ENCODE data around the gene OARD1.
A peak's percentile ranks its signal among the peaks of the same experiment; 100 is the strongest.
"Not testable (repeated sequence)": the region's sequence is repeated elsewhere in the genome, so short reads cannot be mapped to it uniquely, and the experiment has no call there.

Gene OARD1

DNA sequence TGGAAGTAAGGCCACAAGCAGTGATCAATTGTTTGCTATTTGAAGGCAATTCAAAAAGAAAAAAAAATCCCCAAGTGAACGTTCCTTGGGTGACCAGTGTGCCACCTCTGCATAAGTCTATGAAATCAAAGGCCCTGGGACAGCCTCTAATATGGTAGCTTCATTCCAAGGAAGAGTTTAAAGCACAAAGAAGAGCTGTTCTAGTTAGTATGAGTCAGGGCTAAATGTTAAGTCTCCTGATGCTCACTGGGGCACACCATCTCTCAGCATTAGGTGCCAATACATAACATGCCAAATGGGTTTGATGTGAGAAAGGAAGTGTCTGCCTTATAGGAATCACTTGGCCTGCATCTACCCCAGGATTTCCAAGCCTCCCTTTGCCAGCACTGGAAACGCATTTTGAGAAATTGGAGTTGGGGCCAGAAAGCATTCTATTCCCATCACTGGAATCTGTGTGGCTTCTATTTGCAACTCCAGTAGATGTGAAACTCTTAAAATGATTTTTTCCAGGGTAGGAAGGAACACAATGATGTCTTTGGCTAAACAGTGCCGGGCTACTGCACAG is 46.1 kb downstream of the OARD1 start:
- no peak for DNase-seq

DNA sequence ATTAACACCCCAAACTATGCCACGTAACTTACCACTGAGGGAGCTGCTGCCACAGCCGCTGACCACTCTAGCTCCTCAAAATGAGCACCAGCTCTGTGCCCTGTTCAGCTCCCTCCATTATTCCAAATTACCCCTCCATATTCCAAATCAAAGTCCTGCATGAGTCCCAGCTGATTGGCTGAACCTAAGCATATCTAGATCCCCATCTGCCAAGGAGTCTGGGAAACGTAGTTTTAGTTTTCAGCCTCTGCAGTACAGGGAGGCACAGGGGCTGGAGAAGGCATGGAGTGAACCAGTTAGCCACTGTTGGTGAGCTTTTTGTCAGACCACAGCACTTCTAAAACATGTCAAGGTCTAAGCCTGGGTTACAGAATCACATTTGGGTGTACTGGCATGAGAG is 49.0 kb downstream of the OARD1 start:
- peak; percentile 31 for DNase-seq

- no peak for DNase-seq
These were observed 49.9 kb downstream of the OARD1 start for GRCh38 chr6:41022294-41022693.

DNA sequence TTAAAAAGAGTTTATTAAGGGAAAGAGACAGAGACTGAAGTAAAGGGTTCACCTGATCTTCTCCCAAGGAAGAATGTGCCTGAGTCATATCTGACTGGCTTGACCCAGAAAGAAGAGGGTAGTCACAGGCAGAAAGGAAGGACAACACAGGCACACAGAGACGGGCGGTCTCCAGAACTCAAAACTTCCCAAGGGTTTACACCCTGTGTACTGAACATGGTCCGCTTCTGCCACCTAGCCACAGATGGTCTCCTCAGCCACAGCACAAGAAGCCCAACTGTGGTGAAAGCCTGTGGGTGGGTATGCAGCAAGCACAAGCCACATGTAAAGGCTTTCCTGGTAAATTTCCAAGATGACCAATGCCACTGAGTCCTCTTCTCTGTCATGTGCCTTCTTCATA is 50.3 kb downstream of the OARD1 start:
- peak; percentile 50 for DNase-seq

DNA sequence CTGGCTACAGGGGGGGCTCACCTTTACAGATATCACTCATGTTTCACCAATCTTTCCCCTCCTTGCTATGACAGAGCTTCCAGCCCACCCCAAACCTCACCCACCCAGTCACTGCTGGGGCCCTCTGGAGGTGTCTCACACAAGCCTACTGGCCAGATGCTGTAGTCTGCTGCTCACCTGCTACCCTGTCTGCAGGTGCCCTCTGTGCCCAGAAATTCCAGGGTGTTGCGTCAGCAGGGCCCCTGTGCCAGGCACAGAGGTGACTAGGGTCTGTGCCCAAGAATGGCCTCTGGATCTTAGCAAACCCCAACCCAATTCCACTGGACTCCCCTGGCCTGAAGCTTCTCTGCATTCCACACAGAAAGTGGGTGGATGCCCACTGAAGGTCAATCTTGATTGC is 54.5 kb downstream of the OARD1 start:
- no peak for DNase-seq

- not testable (repeated sequence) for DNase-seq
These were observed 56.3 kb downstream of the OARD1 start for GRCh38 chr6:41015860-41016259.

- no peak for DNase-seq
These were observed 57.4 kb downstream of the OARD1 start for GRCh38 chr6:41014780-41015179.

All from NCI-H82 (cell line).